HepG2 (cell line): ENCODE measurements around the gene NOTCH4. TPM values are rescaled to one million over a fixed set of nuclear protein-coding genes. Genes with fewer than 3 reads are reported as not detected.

Experiments
- ATF3 ChIP-seq: sonication (generic); formaldehyde crosslinking; IDR thresholded peaks from 2 replicates; pipeline ENCODE4 v1.4.0; 2020; ENCODE audit warnings: missing genetic modification reagents
- BRCA1 ChIP-seq: sonication (generic); formaldehyde crosslinking; IDR thresholded peaks from 2 replicates; pipeline ENCODE4 v1.4.0; 2020; ENCODE audit warnings: missing genetic modification reagents
- ELF1 ChIP-seq: sonication (generic); formaldehyde crosslinking; IDR thresholded peaks from 2 replicates; pipeline ENCODE4 v1.4.0; 2020; ENCODE audit warnings: missing genetic modification reagents
- ELF4 ChIP-seq: sonication (generic); formaldehyde crosslinking; IDR thresholded peaks from 2 replicates; pipeline ENCODE4 v1.5.0; 2020; ENCODE audit warnings: missing genetic modification reagents, mild to moderate bottlenecking, moderate library complexity, borderline replicate concordance
- FOXM1 ChIP-seq: sonication (generic); formaldehyde crosslinking; IDR thresholded peaks from 2 replicates; pipeline ENCODE4 v1.5.0; 2020; ENCODE audit warnings: missing genetic modification reagents
- HNF1B ChIP-seq: sonication (generic); formaldehyde crosslinking; IDR thresholded peaks from 2 replicates; pipeline ENCODE4 v1.5.1; 2020; ENCODE audit warnings: mild to moderate bottlenecking, moderate library complexity, missing genetic modification reagents
- IKZF5 ChIP-seq: IDR thresholded peaks from 2 replicates; pipeline ENCODE4 v1.6.1; 2018; ENCODE audit warnings: missing genetic modification reagents, mild to moderate bottlenecking, missing compliant biosample characterization
- MLLT10 ChIP-seq: sonication (generic); formaldehyde crosslinking; IDR thresholded peaks from 2 replicates; pipeline ENCODE4 v1.4.0; 2020; ENCODE audit warnings: missing genetic modification reagents
- PCBP2 ChIP-seq: fragments of 200-400 bp; formaldehyde crosslinking; optimal IDR thresholded peaks from 2 replicates; pipeline ENCODE3; 2018; ENCODE audit warnings: low read length, low read depth; ENCODE audit not compliant: poor library complexity, severe bottlenecking
- RBFOX2 ChIP-seq: fragments of 200-400 bp; formaldehyde crosslinking; IDR thresholded peaks from 2 replicates; pipeline ENCODE4 v1.6.1; 2017; ENCODE audit warnings: low read depth, mild to moderate bottlenecking, low read length
- SETDB1 ChIP-seq: sonication (generic); formaldehyde crosslinking; IDR thresholded peaks from 2 replicates; pipeline ENCODE4 v1.5.1; 2020; ENCODE audit warnings: missing genetic modification reagents, mild to moderate bottlenecking, borderline replicate concordance
- SNAPC5 ChIP-seq: sonication (generic); formaldehyde crosslinking; IDR thresholded peaks from 2 replicates; pipeline ENCODE4 v1.8.1; 2023; ENCODE audit warnings: mild to moderate bottlenecking, missing genetic modification reagents, borderline replicate concordance
- TFE3 ChIP-seq: IDR thresholded peaks from 2 replicates; pipeline ENCODE4 v1.6.1; 2016
- THAP11 ChIP-seq: IDR thresholded peaks from 2 replicates; pipeline ENCODE4 v1.6.1; 2016; ENCODE audit warnings: missing biosample characterization, missing genetic modification reagents
- TIGD3 ChIP-seq: sonication (generic); formaldehyde crosslinking; IDR thresholded peaks from 2 replicates; pipeline ENCODE4 v1.5.1; 2020; ENCODE audit warnings: mild to moderate bottlenecking, missing genetic modification reagents, borderline replicate concordance
- TRIM22 ChIP-seq: fragments of 450-650 bp; IDR thresholded peaks from 2 replicates; pipeline ENCODE4 v1.6.1; 2017
- YEATS2 ChIP-seq: sonication (generic); formaldehyde crosslinking; IDR thresholded peaks from 2 replicates; pipeline ENCODE4 v1.4.0; 2020; ENCODE audit warnings: missing genetic modification reagents, borderline replicate concordance
- ZBTB43 ChIP-seq: sonication (generic); formaldehyde crosslinking; conservative IDR thresholded peaks from 2 replicates; pipeline ENCODE4 v1.4.0; 2020; ENCODE audit warnings: missing genetic modification reagents
- ZMYM3 ChIP-seq: sonication (generic); formaldehyde crosslinking; IDR thresholded peaks from 2 replicates; pipeline ENCODE4 v1.5.1; 2020; ENCODE audit warnings: mild to moderate bottlenecking, missing genetic modification reagents
- ZNF230 ChIP-seq: sonication (generic); formaldehyde crosslinking; IDR thresholded peaks from 2 replicates; pipeline ENCODE4 v1.4.0; 2020; ENCODE audit warnings: mild to moderate bottlenecking, missing genetic modification reagents
- polyA plus RNA-seq, 8 experiments: library from polyadenylated mRNA; depleted of rRNA in 3 of 8; stranded (reverse) in 7 of 8; unstranded in 1 of 8; fragments of >200 nt; fragmentation: Illumina TruSeq in 4 of 8; extraction: Trizol in 4 of 8; gene quantifications; 2 replicates each; pipeline versions ENCODE4 v1.2.1 to v1.2.3, GENCODE V29; 2011 to 2016; ENCODE audit warnings: low read depth in 4 of 8, missing spikeins in 1 of 8, mixed read lengths in 1 of 8; ENCODE audit not compliant: insufficient read depth in 1 of 8
- total RNA-seq, 5 experiments: library from RNA; depleted of rRNA; stranded (reverse); fragments of >200 nt; fragmentation: Illumina TruSeq; extraction: Trizol; gene quantifications; 2 replicates each; pipeline ENCODE4 v1.2.3, GENCODE V29; 2016; ENCODE audit warnings: low read depth in 1 of 5

Gene NOTCH4
- total and polyA plus RNA-seq, 2 of the 13 experiments (the other 11 are each of a cell fraction or from before 2014, with no cell fraction given) = 0.51 to 0.83 TPM

- peak; percentile 89 for TF ChIP-seq ATF3 (CRISPR knock-in tag)
- TF ChIP-seq THAP11 (CRISPR knock-in tag) = peak; percentile 4
- TF ChIP-seq ZNF230 (CRISPR knock-in tag) = peak; percentile 76; the same call in 1 of the 2 replicates
- no peak for TF ChIP-seq ELF4 (CRISPR knock-in tag)
- peak; percentile 98 for TF ChIP-seq RBFOX2
- TF ChIP-seq IKZF5 = peak; percentile 47; the same call in 1 of the 2 replicates
- no peak for TF ChIP-seq SETDB1 (CRISPR knock-in tag)
- peak; percentile 81; the same call in 1 of the 2 replicates for TF ChIP-seq BRCA1 (CRISPR knock-in tag)
- TF ChIP-seq HNF1B (CRISPR knock-in tag) = peak; percentile 60; the same call in 1 of the 2 replicates
- peak; percentile 76 for TF ChIP-seq ELF1
- TF ChIP-seq TIGD3 (CRISPR knock-in tag) = peak; percentile 53; the same call in 1 of the 2 replicates
- no peak for TF ChIP-seq MLLT10 (CRISPR knock-in tag)
- no peak; the same call in 1 of the 2 replicates for TF ChIP-seq ZBTB43 (CRISPR knock-in tag)
- peak; percentile 34; the same call in 1 of the 2 replicates for TF ChIP-seq ZMYM3 (CRISPR knock-in tag)
- TF ChIP-seq TRIM22 = no peak
- no peak for TF ChIP-seq PCBP2
- TF ChIP-seq TFE3 (CRISPR knock-in tag) = peak; percentile 25
- no peak for TF ChIP-seq SNAPC5 (CRISPR knock-in tag)
- no peak for TF ChIP-seq FOXM1 (CRISPR knock-in tag)
- no peak; the same call in 1 of the 2 replicates for TF ChIP-seq YEATS2 (CRISPR knock-in tag)
Measured at GRCh38 chr6:32195902-32196681, 27.8 kb downstream of the NOTCH4 start (continued).
